NB4 (cell line): ENCODE measurements around the gene PDE11A.

Source experiments
- DNase-seq: peaks from one replicate; pipeline ENCODE4 v3.0.0; 2010; ENCODE audit warnings: low read depth
- H3K4me3 ChIP-seq: one replicate; pipeline ENCODE4 v1.5.1; 2011; ENCODE audit warnings: mild to moderate bottlenecking, low read depth, low read length, moderate library complexity
- CTCF ChIP-seq: IDR thresholded peaks from one replicate; pipeline ENCODE4 v1.5.1; 2012; ENCODE audit warnings: low read depth, low read length
- MAX ChIP-seq: IDR thresholded peaks from 2 replicates; pipeline ENCODE4 v1.6.1; 2011; ENCODE audit warnings: low read depth, low read length
- MYC ChIP-seq: IDR thresholded peaks from 2 replicates; pipeline ENCODE4 v1.6.1; 2011; ENCODE audit warnings: low read depth, low read length
- POLR2A ChIP-seq: IDR thresholded peaks from 2 replicates; pipeline ENCODE4 v1.6.1; 2011; ENCODE audit warnings: mild to moderate bottlenecking; ENCODE audit not compliant: insufficient read length; ENCODE audit errors: extremely low read depth

PDE11A gene

GRCh38 chr2:178069551-178069950 lies 3.0 kb downstream of the PDE11A start:
- DNase-seq = no peak
- no peak overlapping the region for H3K4me3 ChIP-seq
- TF ChIP-seq CTCF = no peak
- TF ChIP-seq POLR2A = no peak
- TF ChIP-seq MAX = no peak
- no peak for TF ChIP-seq MYC

- DNase-seq = no peak
- TF ChIP-seq MYC (no peak), CTCF (no peak), MAX (no peak), POLR2A (no peak)
- no peak overlapping the region for H3K4me3 ChIP-seq
Measured at GRCh38 chr2:178068823-178069454, 3.6 kb downstream of the PDE11A start.

GRCh38 chr2:178066890-178067669 lies 5.5 kb downstream of the PDE11A start:
- TF ChIP-seq MYC = no peak
- TF ChIP-seq MAX = no peak
- TF ChIP-seq CTCF = no peak
- TF ChIP-seq POLR2A = no peak
- no peak overlapping the region for H3K4me3 ChIP-seq
- DNase-seq = no peak

GRCh38 chr2:178066324-178066723 lies 6.3 kb downstream of the PDE11A start:
- TF ChIP-seq CTCF (no peak), POLR2A (no peak), MYC (no peak), MAX (no peak)
- no peak for DNase-seq
- H3K4me3 ChIP-seq = no peak overlapping the region

GRCh38 chr2:178059681-178060080 lies 12.9 kb downstream of the PDE11A start:
- H3K4me3 ChIP-seq = no peak overlapping the region
- TF ChIP-seq MYC (no peak), CTCF (no peak), POLR2A (no peak), MAX (no peak)
- no peak for DNase-seq
